ENCODE data around the gene UBTF. TPM values are rescaled to one million over a fixed set of nuclear protein-coding genes. Genes with fewer than 3 reads are reported as not detected.

Gene UBTF
- total and polyA plus RNA-seq, 9 of the 15 experiments (the other 6 are each of a cell fraction or from before 2014, with no cell fraction given), result 1.2 to 113 (median 83.6) TPM

DNA sequence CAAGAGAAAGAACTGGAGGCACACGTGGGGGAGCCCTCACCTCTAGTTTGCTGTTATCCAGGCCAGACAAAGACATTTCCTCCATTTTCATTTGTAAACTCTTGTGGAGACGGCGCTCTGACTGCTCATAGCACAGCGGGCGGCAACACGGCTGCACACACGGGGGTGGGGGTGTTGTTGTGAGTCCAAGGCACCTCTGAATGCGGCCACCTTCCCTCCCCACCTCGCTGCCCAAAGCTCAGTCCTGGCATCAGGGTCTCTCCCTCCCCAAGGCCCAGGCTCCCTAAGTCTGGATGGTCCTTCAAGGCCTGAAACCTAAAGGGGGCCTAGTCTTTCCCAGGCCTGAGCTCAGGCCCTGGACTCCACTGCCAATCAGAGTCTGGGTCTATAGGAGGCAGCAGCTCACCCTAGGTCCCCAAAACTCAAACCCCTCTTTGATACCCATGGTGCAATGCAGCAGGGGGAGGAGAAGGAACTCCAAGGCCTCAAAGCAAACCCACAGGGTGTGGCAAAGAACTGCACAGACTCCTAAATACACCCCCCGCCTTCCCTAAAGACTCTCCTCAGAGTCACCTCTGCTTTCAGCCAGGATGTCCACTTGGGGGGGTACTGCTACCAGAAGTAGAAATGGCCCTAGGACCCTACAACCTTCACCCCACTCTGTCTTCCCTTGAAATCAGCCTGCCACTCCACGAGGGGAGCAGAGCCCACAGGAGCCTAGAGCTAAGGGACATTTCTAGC lies 21.3 kb downstream of the UBTF start (continued):
- no peak for TF ChIP-seq NFATC3 (IDR thresholded peaks at IDR 0.05)
- no peak for TF ChIP-seq ZNF584 (CRISPR knock-in tag; IDR thresholded peaks at IDR 0.05; ENCODE audit: low read depth)
- TF ChIP-seq JUND (IDR thresholded peaks at IDR 0.05; ENCODE audit: borderline replicate concordance, low read depth, low read length), result 0 out of 2 replicates have a peak, but pooled peaks have one; percentile 2
- no peak for TF ChIP-seq JUND (tag; IDR thresholded peaks at IDR 0.05; ENCODE audit: borderline replicate concordance, low read depth, low read length)
- peak; percentile 33; the same call in 1 of the 2 replicates for TF ChIP-seq ZNF143 (CRISPR knock-in tag; IDR thresholded peaks at IDR 0.05)
- TF ChIP-seq, protein P1, sequence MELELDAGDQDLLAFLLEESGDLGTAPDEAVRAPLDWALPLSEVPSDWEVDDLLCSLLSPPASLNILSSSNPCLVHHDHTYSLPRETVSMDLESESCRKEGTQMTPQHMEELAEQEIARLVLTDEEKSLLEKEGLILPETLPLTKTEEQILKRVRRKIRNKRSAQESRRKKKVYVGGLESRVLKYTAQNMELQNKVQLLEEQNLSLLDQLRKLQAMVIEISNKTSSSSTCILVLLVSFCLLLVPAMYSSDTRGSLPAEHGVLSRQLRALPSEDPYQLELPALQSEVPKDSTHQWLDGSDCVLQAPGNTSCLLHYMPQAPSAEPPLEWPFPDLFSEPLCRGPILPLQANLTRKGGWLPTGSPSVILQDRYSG (tag; conservative IDR thresholded peaks at IDR 0.05; ENCODE audit: low read depth), result no peak
- TF ChIP-seq STAT5B (CRISPR knock-in tag; IDR thresholded peaks at IDR 0.05), result no peak
- no peak for TF ChIP-seq ZNF76 (CRISPR knock-in tag; IDR thresholded peaks at IDR 0.05; ENCODE audit: borderline replicate concordance)
- TF ChIP-seq ZZZ3 (IDR thresholded peaks at IDR 0.05), result no peak
- no peak for TF ChIP-seq ZBTB8A (IDR thresholded peaks at IDR 0.05; ENCODE audit: partially characterized antibody)
- no peak for TF ChIP-seq FOXK2 (conservative IDR thresholded peaks at IDR 0.05 in 1 of 2, IDR thresholded peaks at IDR 0.05 in 1 of 2; ENCODE audit: low read depth in 2 of 2)
- TF ChIP-seq, protein P2, sequence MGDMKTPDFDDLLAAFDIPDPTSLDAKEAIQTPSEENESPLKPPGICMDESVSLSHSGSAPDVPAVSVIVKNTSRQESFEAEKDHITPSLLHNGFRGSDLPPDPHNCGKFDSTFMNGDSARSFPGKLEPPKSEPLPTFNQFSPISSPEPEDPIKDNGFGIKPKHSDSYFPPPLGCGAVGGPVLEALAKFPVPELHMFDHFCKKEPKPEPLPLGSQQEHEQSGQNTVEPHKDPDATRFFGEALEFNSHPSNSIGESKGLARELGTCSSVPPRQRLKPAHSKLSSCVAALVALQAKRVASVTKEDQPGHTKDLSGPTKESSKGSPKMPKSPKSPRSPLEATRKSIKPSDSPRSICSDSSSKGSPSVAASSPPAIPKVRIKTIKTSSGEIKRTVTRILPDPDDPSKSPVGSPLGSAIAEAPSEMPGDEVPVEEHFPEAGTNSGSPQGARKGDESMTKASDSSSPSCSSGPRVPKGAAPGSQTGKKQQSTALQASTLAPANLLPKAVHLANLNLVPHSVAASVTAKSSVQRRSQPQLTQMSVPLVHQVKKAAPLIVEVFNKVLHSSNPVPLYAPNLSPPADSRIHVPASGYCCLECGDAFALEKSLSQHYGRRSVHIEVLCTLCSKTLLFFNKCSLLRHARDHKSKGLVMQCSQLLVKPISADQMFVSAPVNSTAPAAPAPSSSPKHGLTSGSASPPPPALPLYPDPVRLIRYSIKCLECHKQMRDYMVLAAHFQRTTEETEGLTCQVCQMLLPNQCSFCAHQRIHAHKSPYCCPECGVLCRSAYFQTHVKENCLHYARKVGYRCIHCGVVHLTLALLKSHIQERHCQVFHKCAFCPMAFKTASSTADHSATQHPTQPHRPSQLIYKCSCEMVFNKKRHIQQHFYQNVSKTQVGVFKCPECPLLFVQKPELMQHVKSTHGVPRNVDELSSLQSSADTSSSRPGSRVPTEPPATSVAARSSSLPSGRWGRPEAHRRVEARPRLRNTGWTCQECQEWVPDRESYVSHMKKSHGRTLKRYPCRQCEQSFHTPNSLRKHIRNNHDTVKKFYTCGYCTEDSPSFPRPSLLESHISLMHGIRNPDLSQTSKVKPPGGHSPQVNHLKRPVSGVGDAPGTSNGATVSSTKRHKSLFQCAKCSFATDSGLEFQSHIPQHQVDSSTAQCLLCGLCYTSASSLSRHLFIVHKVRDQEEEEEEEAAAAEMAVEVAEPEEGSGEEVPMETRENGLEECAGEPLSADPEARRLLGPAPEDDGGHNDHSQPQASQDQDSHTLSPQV (IDR thresholded peaks at IDR 0.05), result 0 out of 2 replicates have a peak, but pooled peaks have one; percentile 15
- TF ChIP-seq SNRNP70 (optimal IDR thresholded peaks at IDR 0.05; ENCODE audit: low read depth, low read length), result no peak
- 0 out of 2 replicates have a peak, but pooled peaks have one; percentile 2 for TF ChIP-seq RB1 (IDR thresholded peaks at IDR 0.05; ENCODE audit: low read depth)
- TF ChIP-seq HNRNPK (IDR thresholded peaks at IDR 0.05; ENCODE audit: low read depth, low read length, poor library complexity, severe bottlenecking), result no peak
- no peak for TF ChIP-seq MAFF (IDR thresholded peaks at IDR 0.05; ENCODE audit: low read length)
- TF ChIP-seq BRD4 (IDR thresholded peaks at IDR 0.05), result no peak
- TF ChIP-seq TAF1 (IDR thresholded peaks at IDR 0.05; ENCODE audit: control insufficient read depth, extremely low read depth, insufficient read depth, low read length, severe bottlenecking), result peak; percentile 55
- TF ChIP-seq, protein P3, sequence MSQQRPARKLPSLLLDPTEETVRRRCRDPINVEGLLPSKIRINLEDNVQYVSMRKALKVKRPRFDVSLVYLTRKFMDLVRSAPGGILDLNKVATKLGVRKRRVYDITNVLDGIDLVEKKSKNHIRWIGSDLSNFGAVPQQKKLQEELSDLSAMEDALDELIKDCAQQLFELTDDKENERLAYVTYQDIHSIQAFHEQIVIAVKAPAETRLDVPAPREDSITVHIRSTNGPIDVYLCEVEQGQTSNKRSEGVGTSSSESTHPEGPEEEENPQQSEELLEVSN (IDR thresholded peaks at IDR 0.05; ENCODE audit: borderline replicate concordance in 1 of 2, extremely low read depth in 1 of 2, insufficient read depth in 1 of 2, insufficient read length in 1 of 2, low read depth in 1 of 2, low read length in 1 of 2, poor library complexity in 1 of 2, severe bottlenecking in 1 of 2), result peak in 1 of 2 experiments; percentile 12
- no peak for TF ChIP-seq SRSF1 (IDR thresholded peaks at IDR 0.05; ENCODE audit: low read depth, low read length)

Data from K562 (cell line).